Smooth muscle cell (in vitro differentiated cells): Measurements from ENCODE around the gene KIAA1671. TPM values are rescaled to one million over a fixed set of nuclear protein-coding genes. Genes with fewer than 3 reads are reported as not detected.

Experiments used
- DNase-seq: peaks from one replicate; lab custom pipeline; 2025; ENCODE audit not compliant: unreplicated experiment; lab: John Stamatoyannopoulos, UW
- H2AFZ ChIP-seq: fragments of 200-600 bp; sonication (generic); 2 replicates; pipeline ENCODE4 v1.6.0; 2016; ENCODE audit warnings: antibody characterized with exemption, low read depth, mild to moderate bottlenecking
- H3F3A ChIP-seq: fragments of 200-600 bp; sonication (generic); 2 replicates; pipeline ENCODE4 v1.6.0; 2017; ENCODE audit warnings: antibody characterized with exemption, low read depth
- H3K27ac ChIP-seq: fragments of 200-600 bp; sonication (generic); 2 replicates; pipeline ENCODE4 v1.5.1; 2016; ENCODE audit warnings: low read depth, mild to moderate bottlenecking
- H3K27me3 ChIP-seq: fragments of 200-600 bp; sonication (generic); 2 replicates; pipeline ENCODE4 v1.6.1; 2016; ENCODE audit warnings: low read depth, mild to moderate bottlenecking
- H3K36me3 ChIP-seq: fragments of 200-600 bp; sonication (generic); 2 replicates; pipeline ENCODE4 v1.5.1; 2016; ENCODE audit warnings: low read depth
- H3K4me1 ChIP-seq: fragments of 200-600 bp; sonication (generic); 2 replicates; pipeline ENCODE4 v1.5.1; 2016; ENCODE audit warnings: low read depth
- H3K4me2 ChIP-seq: fragments of 200-600 bp; sonication (generic); 2 replicates; pipeline ENCODE4 v1.6.0; 2016; ENCODE audit warnings: mild to moderate bottlenecking
- H3K4me3 ChIP-seq: fragments of 200-600 bp; sonication (generic); 2 replicates; pipeline ENCODE4 v1.5.1; 2016; ENCODE audit warnings: mild to moderate bottlenecking
- H3K79me2 ChIP-seq: fragments of 200-600 bp; sonication (generic); 2 replicates; pipeline ENCODE4 v1.6.0; 2016; ENCODE audit warnings: low read depth, mild to moderate bottlenecking
- H3K9ac ChIP-seq: fragments of 200-600 bp; sonication (generic); 2 replicates; pipeline ENCODE4 v1.6.0; 2016; ENCODE audit warnings: low read depth
- H3K9me3 ChIP-seq: fragments of 200-600 bp; sonication (generic); replicated peaks from 2 replicates; pipeline ENCODE4 v1.5.1; 2016; ENCODE audit warnings: low read depth
- H4K20me1 ChIP-seq: fragments of 200-600 bp; sonication (generic); 2 replicates; pipeline ENCODE4 v1.6.0; 2016; ENCODE audit warnings: low read depth
- WGBS: methylation state at CpG from one replicate; pipeline ENCODE4 v1.1.7; 2016; ENCODE audit warnings: low lambda C conversion rate; 5-methylcytosine and 5-hydroxymethylcytosine counted together
- polyA plus RNA-seq: library from polyadenylated mRNA; unstranded; fragments of >200 nt; fragmentation: Nextera tagmentation; extraction: Ambion mirVana; gene quantifications from 2 replicates; pipeline ENCODE4 v1.2.1, GENCODE V29; 2016
- total RNA-seq: library from RNA; depleted of rRNA; stranded (reverse); fragments of >200 nt; gene quantifications from 2 replicates; pipeline ENCODE4 v1.2.3, GENCODE V29; 2014
- TF ChIP-seq, protein P1 (sequence below): fragments of 200-600 bp; sonication (generic); IDR thresholded peaks from 2 replicates; pipeline ENCODE4 v1.5.1; 2017; ENCODE audit warnings: borderline replicate concordance, mild to moderate bottlenecking, antibody characterized with exemption; ENCODE audit not compliant: insufficient read depth, poor library complexity, severe bottlenecking

Gene KIAA1671
- total and polyA plus RNA-seq, 2 experiments from 2014 or later, result 1.7 to 7.6 TPM

- no peaks in the 10 kb centered on the region for H3F3A ChIP-seq
- H3K27ac ChIP-seq, result no peak overlapping the region
- no peaks in the 10 kb centered on the region for H3K36me3 ChIP-seq
- no peaks in the 10 kb centered on the region for H3K9me3 ChIP-seq
- no peak overlapping the region for H3K4me3 ChIP-seq
- H3K4me2 ChIP-seq, result no peak overlapping the region
- no peak overlapping the region for H2AFZ ChIP-seq
- H3K4me1 ChIP-seq, result no peaks in the 10 kb centered on the region
- no peak for DNase-seq
- no peaks in the 10 kb centered on the region for H3K27me3 ChIP-seq
- TF ChIP-seq, protein P1, sequence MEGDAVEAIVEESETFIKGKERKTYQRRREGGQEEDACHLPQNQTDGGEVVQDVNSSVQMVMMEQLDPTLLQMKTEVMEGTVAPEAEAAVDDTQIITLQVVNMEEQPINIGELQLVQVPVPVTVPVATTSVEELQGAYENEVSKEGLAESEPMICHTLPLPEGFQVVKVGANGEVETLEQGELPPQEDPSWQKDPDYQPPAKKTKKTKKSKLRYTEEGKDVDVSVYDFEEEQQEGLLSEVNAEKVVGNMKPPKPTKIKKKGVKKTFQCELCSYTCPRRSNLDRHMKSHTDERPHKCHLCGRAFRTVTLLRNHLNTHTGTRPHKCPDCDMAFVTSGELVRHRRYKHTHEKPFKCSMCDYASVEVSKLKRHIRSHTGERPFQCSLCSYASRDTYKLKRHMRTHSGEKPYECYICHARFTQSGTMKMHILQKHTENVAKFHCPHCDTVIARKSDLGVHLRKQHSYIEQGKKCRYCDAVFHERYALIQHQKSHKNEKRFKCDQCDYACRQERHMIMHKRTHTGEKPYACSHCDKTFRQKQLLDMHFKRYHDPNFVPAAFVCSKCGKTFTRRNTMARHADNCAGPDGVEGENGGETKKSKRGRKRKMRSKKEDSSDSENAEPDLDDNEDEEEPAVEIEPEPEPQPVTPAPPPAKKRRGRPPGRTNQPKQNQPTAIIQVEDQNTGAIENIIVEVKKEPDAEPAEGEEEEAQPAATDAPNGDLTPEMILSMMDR, result no peak
- peaks cover 35% of the 10 kb centered on the region for H3K79me2 ChIP-seq
- H3K9ac ChIP-seq, result no peak overlapping the region
- WGBS, result 94% methylated on average over 8 of the region's 8 CpGs
- no peaks in the 10 kb centered on the region for H4K20me1 ChIP-seq
Observed at GRCh38 chr22:24962094-24962493, 9.6 kb downstream of the KIAA1671 start.

DNA sequence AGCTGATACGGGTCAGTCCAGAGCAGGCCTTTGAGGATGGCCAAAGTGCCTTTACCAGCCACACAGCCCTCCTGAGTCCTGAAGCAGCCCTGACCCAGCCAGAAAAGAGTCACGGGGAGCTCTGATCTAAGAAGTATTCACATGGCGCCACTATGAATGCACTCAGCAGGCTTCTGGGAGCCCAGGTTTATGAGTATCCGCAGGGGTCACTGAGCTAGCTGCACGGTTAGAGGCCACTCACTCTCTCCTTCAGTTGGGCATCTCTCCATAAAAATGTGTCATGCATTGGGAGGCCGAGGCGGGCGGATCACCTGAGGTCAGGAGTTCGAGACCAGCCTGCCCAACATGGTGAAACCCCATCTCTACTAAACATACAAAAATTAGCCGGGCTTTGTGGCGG lies 10.3 kb downstream of the KIAA1671 start:
- no peak for DNase-seq
- 97% methylated on average over 11 of the region's 11 CpGs for WGBS
- Histone ChIP-seq H3K27me3 (no peaks in the 10 kb centered on the region), H3K4me3 (no peak overlapping the region), H3K9me3 (no peaks in the 10 kb centered on the region), H3K4me2 (no peak overlapping the region), H3K27ac (no peak overlapping the region), H3K4me1 (no peaks in the 10 kb centered on the region), H3K79me2 (peaks cover 35% of the 10 kb centered on the region), H3K9ac (no peak overlapping the region), H4K20me1 (no peaks in the 10 kb centered on the region), H2AFZ (no peak overlapping the region), H3K36me3 (no peaks in the 10 kb centered on the region), H3F3A (no peaks in the 10 kb centered on the region)
- TF ChIP-seq, protein P1, result no peak

GRCh38 chr22:24964441-24964840 lies 11.9 kb downstream of the KIAA1671 start:
- no peak overlapping the region for H2AFZ ChIP-seq
- no peaks in the 10 kb centered on the region for H4K20me1 ChIP-seq
- WGBS, result 98% methylated on average over 3 of the region's 3 CpGs
- H3K4me3 ChIP-seq, result no peak overlapping the region
- no peak overlapping the region for H3K4me2 ChIP-seq
- peaks cover 4% of the 10 kb centered on the region for H3K4me1 ChIP-seq
- TF ChIP-seq, protein P1, result no peak
- no peaks in the 10 kb centered on the region for H3K9me3 ChIP-seq
- H3F3A ChIP-seq, result no peaks in the 10 kb centered on the region
- DNase-seq, result no peak
- no peak overlapping the region for H3K9ac ChIP-seq
- no peaks in the 10 kb centered on the region for H3K27me3 ChIP-seq
- peaks cover 32% of the 10 kb centered on the region for H3K79me2 ChIP-seq
- H3K36me3 ChIP-seq, result no peaks in the 10 kb centered on the region
- no peak overlapping the region for H3K27ac ChIP-seq

GRCh38 chr22:24965822-24966626 lies 13.5 kb downstream of the KIAA1671 start:
- H3K36me3 ChIP-seq, result no peaks in the 10 kb centered on the region
- no peak overlapping the region for H3K9ac ChIP-seq
- no peak overlapping the region for H2AFZ ChIP-seq
- no peaks in the 10 kb centered on the region for H3K9me3 ChIP-seq
- H3K4me2 ChIP-seq, result no peak overlapping the region
- no peaks in the 10 kb centered on the region for H3K27me3 ChIP-seq
- no peak overlapping the region for H3K27ac ChIP-seq
- TF ChIP-seq, protein P1, result no peak
- peaks cover 13% of the 10 kb centered on the region for H3K4me1 ChIP-seq
- H3K79me2 ChIP-seq, result peaks cover 24% of the 10 kb centered on the region
- no peaks in the 10 kb centered on the region for H4K20me1 ChIP-seq
- H3F3A ChIP-seq, result no peaks in the 10 kb centered on the region
- WGBS, result 82% methylated on average over 9 of the region's 9 CpGs
- H3K4me3 ChIP-seq, result no peak overlapping the region
- no peak for DNase-seq
